Spinal cord (tissue), 10 donors: ENCODE data around the gene CALN1. TPM values are rescaled to one million over a fixed set of nuclear protein-coding genes. Genes with fewer than 3 reads are reported as not detected.
A peak's percentile ranks its signal among the peaks of the same experiment; 100 is the strongest.

Source experiments
- DNase-seq, 6 donors: peaks; one replicate each; pipeline versions ENCODE4 v3.0.0 to v3.0.0-alpha.2; 2013 to 2015; ENCODE audit warnings: low spot score in 6 of 6, low read depth in 4 of 6
- H3K27ac ChIP-seq: one replicate; pipeline ENCODE4 v1.5.1; 2013; ENCODE audit warnings: low read depth, low read length, control low read depth
- H3K27me3 ChIP-seq: one replicate; pipeline ENCODE4 v1.6.1; 2013; ENCODE audit warnings: low read length; ENCODE audit not compliant: control insufficient read depth, insufficient read depth
- H3K36me3 ChIP-seq: one replicate; pipeline ENCODE4 v1.6.1; 2013; ENCODE audit warnings: low read length; ENCODE audit not compliant: control insufficient read depth, insufficient read depth
- H3K4me1 ChIP-seq: one replicate; pipeline ENCODE4 v1.6.1; 2013; ENCODE audit warnings: low read length; ENCODE audit not compliant: control insufficient read depth, insufficient read depth
- H3K4me3 ChIP-seq: one replicate; pipeline ENCODE4 v1.5.1; 2013; ENCODE audit warnings: low read depth, low read length, control low read depth
- H3K9me3 ChIP-seq: one replicate; pipeline ENCODE4 v1.6.1; 2013; ENCODE audit warnings: low read length; ENCODE audit not compliant: control insufficient read depth, insufficient read depth
- WGBS: methylation state at CpG from one replicate; pipeline ENCODE4 v1.1.5; 2013; ENCODE audit warnings: missing lambda C conversion rate; ENCODE audit not compliant: insufficient coverage; 5-methylcytosine and 5-hydroxymethylcytosine counted together
- polyA plus RNA-seq, 2 donors: library from polyadenylated mRNA; unstranded; fragments of 120-200 nt; gene quantifications; one replicate each; pipeline ENCODE4 v1.2.1, GENCODE V29; 2013; ENCODE audit not compliant: insufficient read length in 2 of 2
- total RNA-seq, 2 donors: library from RNA; depleted of rRNA in 1 of 2; stranded (reverse); fragments of 120-200 nt in 1 of 2; fragments of >200 nt in 1 of 2; gene quantifications; one replicate each; pipeline versions ENCODE4 v1.2.3 to v1.2.4, GENCODE V29; 2013 to 2014
- donor health status: healthy.

The CALN1 gene
- total and polyA plus RNA-seq, 4 donors: 14.7 to 30.0 (median 22.1) TPM

- Histone ChIP-seq H3K27me3 (no peaks in the 10 kb centered on the region), H3K4me3 (no peak overlapping the region), H3K4me1 (no peaks in the 10 kb centered on the region), H3K36me3 (no peaks in the 10 kb centered on the region), H3K9me3 (no peaks in the 10 kb centered on the region), H3K27ac (no peak overlapping the region)
- no peak for DNase-seq
- 60% methylated on average over 3 of the region's 3 CpGs for WGBS
These were observed 390.4 kb downstream of the CALN1 start for GRCh38 chr7:72021716-72022115.

- H3K4me3 ChIP-seq: no peak overlapping the region
- no peaks in the 10 kb centered on the region for H3K9me3 ChIP-seq
- H3K4me1 ChIP-seq: no peaks in the 10 kb centered on the region
- H3K27me3 ChIP-seq: no peaks in the 10 kb centered on the region
- no peak overlapping the region for H3K27ac ChIP-seq
- 28% methylated on average over 2 of the region's 3 CpGs for WGBS
- H3K36me3 ChIP-seq: no peaks in the 10 kb centered on the region
- DNase-seq: peak in 1 of 6 donors; percentile 43
These were observed 391.8 kb downstream of the CALN1 start for GRCh38 chr7:72020311-72020710.

GRCh38 chr7:72019436-72019835 lies 392.7 kb downstream of the CALN1 start:
- Histone ChIP-seq H3K4me1 (no peaks in the 10 kb centered on the region), H3K36me3 (no peaks in the 10 kb centered on the region), H3K27me3 (no peaks in the 10 kb centered on the region), H3K27ac (no peak overlapping the region), H3K4me3 (no peak overlapping the region), H3K9me3 (no peaks in the 10 kb centered on the region)
- DNase-seq: no peak
- 100% methylated on average over 2 of the region's 2 CpGs for WGBS

- Histone ChIP-seq H3K27me3 (no peaks in the 10 kb centered on the region), H3K27ac (no peak overlapping the region), H3K9me3 (no peaks in the 10 kb centered on the region), H3K4me3 (no peak overlapping the region), H3K36me3 (no peaks in the 10 kb centered on the region), H3K4me1 (no peaks in the 10 kb centered on the region)
- no CpG with 5 or more reads among the region's 6 CpGs for WGBS
- no peak for DNase-seq
These were observed 394.4 kb downstream of the CALN1 start for GRCh38 chr7:72017756-72018155.

- Histone ChIP-seq H3K9me3 (no peaks in the 10 kb centered on the region), H3K4me3 (no peak overlapping the region), H3K36me3 (no peaks in the 10 kb centered on the region), H3K27me3 (no peaks in the 10 kb centered on the region), H3K4me1 (no peaks in the 10 kb centered on the region), H3K27ac (no peak overlapping the region)
- 94% methylated on average over 2 of the region's 3 CpGs for WGBS
- no peak for DNase-seq
These were observed 395.6 kb downstream of the CALN1 start for GRCh38 chr7:72016574-72016973.

GRCh38 chr7:72015136-72015535 lies 397.0 kb downstream of the CALN1 start:
- Histone ChIP-seq H3K27ac (no peak overlapping the region), H3K27me3 (no peaks in the 10 kb centered on the region), H3K4me1 (no peaks in the 10 kb centered on the region), H3K36me3 (no peaks in the 10 kb centered on the region), H3K4me3 (no peak overlapping the region), H3K9me3 (no peaks in the 10 kb centered on the region)
- DNase-seq: no peak
- 78% methylated on average over 1 of the region's 4 CpGs for WGBS

GRCh38 chr7:72007018-72007417 lies 405.1 kb downstream of the CALN1 start:
- Histone ChIP-seq H3K4me3 (no peak overlapping the region), H3K9me3 (no peaks in the 10 kb centered on the region), H3K27me3 (no peaks in the 10 kb centered on the region), H3K4me1 (no peaks in the 10 kb centered on the region), H3K27ac (no peak overlapping the region), H3K36me3 (no peaks in the 10 kb centered on the region)
- 95% methylated on average over 10 of the region's 10 CpGs for WGBS
- no peak for DNase-seq

GRCh38 chr7:72003236-72003635 lies 408.9 kb downstream of the CALN1 start:
- DNase-seq: no peak
- 100% methylated on average over 2 of the region's 6 CpGs for WGBS

GRCh38 chr7:71996141-71996540 lies 416.0 kb downstream of the CALN1 start:
- H3K4me3 ChIP-seq: no peak overlapping the region
- DNase-seq: no peak
- no peak overlapping the region for H3K27ac ChIP-seq
- no CpG with 5 or more reads among the region's 2 CpGs for WGBS
- H3K36me3 ChIP-seq: no peaks in the 10 kb centered on the region
- H3K27me3 ChIP-seq: no peaks in the 10 kb centered on the region
- no peaks in the 10 kb centered on the region for H3K4me1 ChIP-seq
- H3K9me3 ChIP-seq: no peaks in the 10 kb centered on the region

More at GRCh38 chr7:72003236-72003635, 408.9 kb downstream of the CALN1 start:
- no peak overlapping the region for H3K4me3 ChIP-seq
- H3K9me3 ChIP-seq: no peaks in the 10 kb centered on the region
- H3K27me3 ChIP-seq: no peaks in the 10 kb centered on the region
- no peaks in the 10 kb centered on the region for H3K36me3 ChIP-seq
- no peak overlapping the region for H3K27ac ChIP-seq
- H3K4me1 ChIP-seq: no peaks in the 10 kb centered on the region

- Histone ChIP-seq H3K4me3 (no peak overlapping the region), H3K27me3 (no peaks in the 10 kb centered on the region), H3K4me1 (no peaks in the 10 kb centered on the region), H3K27ac (no peak overlapping the region), H3K36me3 (no peaks in the 10 kb centered on the region), H3K9me3 (no peaks in the 10 kb centered on the region)
- WGBS: 93% methylated on average over 6 of the region's 7 CpGs
- no peak for DNase-seq
These were observed 417.0 kb downstream of the CALN1 start for GRCh38 chr7:71995111-71995510.
